ENCODE results near the gene CMTM5.

The CMTM5 gene

DNA sequence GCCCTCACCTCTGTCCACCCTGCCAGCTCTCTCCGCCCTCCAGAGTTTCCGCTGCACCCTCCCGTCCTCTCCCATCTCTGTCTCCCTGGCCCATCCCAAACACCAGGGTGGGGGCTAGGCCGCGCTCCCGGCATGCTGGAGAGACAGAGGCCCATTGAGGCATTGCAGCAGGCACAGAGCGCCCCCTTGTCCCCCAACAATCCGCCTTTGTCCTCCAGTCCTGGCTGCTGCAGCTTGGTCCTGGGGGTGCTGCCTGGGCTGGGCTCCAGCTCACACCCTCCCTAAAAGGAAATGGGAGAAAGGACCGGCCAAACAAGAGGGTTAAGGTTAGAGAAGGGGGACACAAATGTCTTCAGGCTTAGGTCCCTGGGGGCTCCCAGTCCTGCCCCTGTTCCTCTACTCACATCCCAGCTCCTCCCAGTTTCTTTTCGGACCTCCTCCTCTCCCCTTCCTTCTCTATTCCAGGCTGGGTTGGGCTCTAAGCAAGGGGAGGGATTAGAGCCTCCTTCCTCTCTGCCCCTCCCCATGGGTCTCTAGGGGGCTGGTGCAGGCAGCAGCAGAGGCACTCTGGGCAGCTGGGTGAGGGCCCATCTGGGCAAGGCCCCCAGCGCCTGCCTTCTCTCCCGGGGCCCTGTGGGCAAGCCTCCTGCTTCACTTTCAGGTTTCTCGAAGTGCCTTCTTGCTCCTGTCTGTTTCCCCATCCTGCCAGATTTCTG lies at the start of gene CMTM5:
CMTM5 (plus strand) TSS at position 565 of the 716 bp plus-strand sequence. CDS start 206 bp downstream, outside the sequence.
- no peak within 1 kb of the TSS for H3K4me3 ChIP-seq (ENCODE audit: low read length)
- no peak for DNase-seq (ENCODE audit: low read depth)
- TF ChIP-seq, protein P1, sequence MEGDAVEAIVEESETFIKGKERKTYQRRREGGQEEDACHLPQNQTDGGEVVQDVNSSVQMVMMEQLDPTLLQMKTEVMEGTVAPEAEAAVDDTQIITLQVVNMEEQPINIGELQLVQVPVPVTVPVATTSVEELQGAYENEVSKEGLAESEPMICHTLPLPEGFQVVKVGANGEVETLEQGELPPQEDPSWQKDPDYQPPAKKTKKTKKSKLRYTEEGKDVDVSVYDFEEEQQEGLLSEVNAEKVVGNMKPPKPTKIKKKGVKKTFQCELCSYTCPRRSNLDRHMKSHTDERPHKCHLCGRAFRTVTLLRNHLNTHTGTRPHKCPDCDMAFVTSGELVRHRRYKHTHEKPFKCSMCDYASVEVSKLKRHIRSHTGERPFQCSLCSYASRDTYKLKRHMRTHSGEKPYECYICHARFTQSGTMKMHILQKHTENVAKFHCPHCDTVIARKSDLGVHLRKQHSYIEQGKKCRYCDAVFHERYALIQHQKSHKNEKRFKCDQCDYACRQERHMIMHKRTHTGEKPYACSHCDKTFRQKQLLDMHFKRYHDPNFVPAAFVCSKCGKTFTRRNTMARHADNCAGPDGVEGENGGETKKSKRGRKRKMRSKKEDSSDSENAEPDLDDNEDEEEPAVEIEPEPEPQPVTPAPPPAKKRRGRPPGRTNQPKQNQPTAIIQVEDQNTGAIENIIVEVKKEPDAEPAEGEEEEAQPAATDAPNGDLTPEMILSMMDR (conservative IDR thresholded peaks at IDR 0.05; ENCODE audit: low read length), result no peak

DNA sequence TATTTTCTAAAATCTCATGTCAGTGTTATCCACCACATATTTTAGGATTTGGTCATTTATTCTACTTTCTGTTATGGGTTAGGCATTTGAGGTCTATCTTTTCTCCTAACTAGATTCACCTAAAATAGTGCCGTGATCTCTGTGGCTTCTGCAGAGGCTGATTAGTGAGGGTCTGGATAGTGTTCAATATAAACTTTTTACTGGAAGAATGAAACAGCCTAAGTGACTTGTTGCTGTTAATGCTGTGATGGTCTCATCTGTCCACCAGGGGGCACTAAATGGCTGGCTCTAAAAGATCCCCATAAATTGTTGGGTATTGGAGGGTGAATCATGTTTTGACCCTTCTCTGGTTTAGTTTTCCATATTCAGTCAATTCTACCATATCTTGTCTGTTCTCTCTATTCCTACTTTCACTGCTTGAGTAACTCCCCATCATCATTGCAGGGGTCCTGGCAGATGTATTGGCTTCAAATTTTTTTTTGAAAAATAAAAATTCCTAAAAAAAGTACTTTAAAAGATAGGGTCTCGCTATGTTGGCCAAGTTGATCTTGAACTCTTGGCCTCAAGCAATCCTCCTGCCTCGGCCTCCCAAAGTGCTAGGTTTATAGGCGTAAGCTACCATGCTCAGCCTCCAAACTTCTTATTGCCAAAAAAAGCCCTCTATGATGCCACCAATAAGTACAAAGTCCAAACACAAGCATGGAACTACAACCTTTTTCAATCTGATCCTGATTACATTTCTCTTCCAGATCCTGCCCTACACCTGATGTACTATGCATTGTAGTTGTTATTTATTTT lies 48.7 kb upstream of the CMTM5 start:
- TF ChIP-seq, protein P1 (conservative IDR thresholded peaks at IDR 0.05; ENCODE audit: low read length), result peak; percentile 94
- peak; percentile 75 for DNase-seq (ENCODE audit: low read depth)
- no peak overlapping the region for H3K4me3 ChIP-seq (ENCODE audit: low read length)

DNA sequence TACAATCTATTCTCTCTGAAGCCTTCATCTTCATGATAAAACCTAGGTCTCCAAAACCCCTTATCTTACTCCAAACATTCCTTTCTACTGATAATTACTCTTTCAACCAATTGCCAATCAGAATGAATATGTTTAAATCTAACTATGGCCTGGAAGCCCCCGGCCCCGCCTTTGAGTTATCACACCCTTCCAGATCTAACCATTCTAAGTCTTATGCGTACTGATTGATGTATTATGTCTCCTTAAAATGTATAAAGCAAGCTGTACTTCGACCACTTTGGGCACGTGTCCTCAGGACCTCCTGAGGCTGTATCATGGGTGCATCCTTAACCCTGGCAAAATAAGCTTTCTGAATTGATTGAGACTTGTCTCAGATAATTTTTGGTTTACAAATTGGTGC lies 41.2 kb upstream of the CMTM5 start:
- no peak overlapping the region for H3K4me3 ChIP-seq (ENCODE audit: low read length)
- TF ChIP-seq, protein P1 (conservative IDR thresholded peaks at IDR 0.05; ENCODE audit: low read length), result no peak
- DNase-seq (ENCODE audit: low read depth), result no peak

DNA sequence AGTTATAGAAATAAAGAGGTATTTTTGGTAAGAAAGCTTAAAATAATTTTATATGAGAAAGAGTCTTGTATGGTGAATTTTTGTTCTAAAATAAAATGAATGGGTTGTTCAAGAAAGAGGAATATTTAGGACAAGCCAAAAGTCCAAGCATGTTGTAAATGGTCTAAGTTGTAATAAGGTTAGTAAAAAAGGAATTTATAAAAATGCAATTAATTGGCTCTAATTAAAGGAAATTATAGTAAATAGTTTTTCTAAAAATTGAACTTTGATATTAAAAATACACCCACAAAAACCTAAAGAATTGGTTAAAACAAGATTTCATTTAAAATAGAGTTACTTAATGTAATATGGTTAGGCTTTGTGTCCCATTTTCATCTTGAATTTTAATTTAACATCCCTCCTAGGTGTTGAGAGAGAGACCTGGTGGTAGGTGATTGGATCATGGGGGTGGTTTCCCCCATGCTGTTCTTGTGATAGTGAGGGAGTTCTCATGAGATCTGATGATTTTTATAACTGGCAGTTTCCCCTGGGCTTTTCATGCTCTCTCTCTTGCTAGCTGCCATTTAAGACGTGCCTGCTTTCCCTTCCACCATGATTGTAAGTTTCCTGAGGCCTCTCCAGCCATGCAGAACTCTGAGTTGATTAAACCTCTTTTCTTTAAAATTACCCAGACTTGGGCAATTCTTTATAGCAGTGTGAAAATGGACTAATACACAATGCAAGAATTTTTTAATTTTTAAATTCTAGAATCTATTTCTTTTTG lies 37.2 kb upstream of the CMTM5 start:
- no peak for DNase-seq (ENCODE audit: low read depth)
- TF ChIP-seq, protein P1 (conservative IDR thresholded peaks at IDR 0.05; ENCODE audit: low read length), result no peak

GRCh38 chr14:23344481-23344880 lies 32.4 kb upstream of the CMTM5 start:
- TF ChIP-seq, protein P1 (conservative IDR thresholded peaks at IDR 0.05; ENCODE audit: low read length), result no peak
- H3K4me3 ChIP-seq (ENCODE audit: low read length), result no peak overlapping the region
- no peak for DNase-seq (ENCODE audit: low read depth)

More for the DNA sequence above, 37.2 kb upstream of the CMTM5 start:
- H3K4me3 ChIP-seq (ENCODE audit: low read length), result no peak overlapping the region

- H3K4me3 ChIP-seq (ENCODE audit: low read length), result no peak overlapping the region
- TF ChIP-seq, protein P1 (conservative IDR thresholded peaks at IDR 0.05; ENCODE audit: low read length), result no peak
- no peak for DNase-seq (ENCODE audit: low read depth)
Observed at GRCh38 chr14:23345987-23346692, 30.7 kb upstream of the CMTM5 start.

Data from AG10803 (cell line).